Natural killer cell (primary cell): ENCODE data around the gene MBD5. TPM values are rescaled to one million over a fixed set of nuclear protein-coding genes. Genes with fewer than 3 reads are reported as not detected.

ENCODE experiments used
- ATAC-seq, 3 donors: fragments of 150-1000 bp in 2 of 3; fragments of 200-7000 bp in 1 of 3; cut with Tn5 transposase; 1 replicate in 1 of 3; 2 replicates in 2 of 3; pipeline ENCODE4 v1.10.0; 2021; ENCODE audit warnings: mild to moderate bottlenecking in 2 of 3, moderate library complexity in 2 of 3
- DNase-seq, 2 donors: peaks; one replicate each; pipeline versions ENCODE4 v3.0.0 to v3.0.0-alpha.2; 2013 to 2021; ENCODE audit warnings: mixed read lengths in 1 of 2
- H3K27ac ChIP-seq: one replicate; pipeline ENCODE4 v1.5.1; 2013; ENCODE audit warnings: mild to moderate bottlenecking, low read length
- H3K27me3 ChIP-seq: one replicate; pipeline ENCODE4 v1.6.1; 2013; ENCODE audit warnings: low read length; ENCODE audit not compliant: control insufficient read depth, insufficient read depth
- H3K36me3 ChIP-seq: one replicate; pipeline ENCODE4 v1.6.1; 2013; ENCODE audit warnings: low read length; ENCODE audit not compliant: control insufficient read depth, insufficient read depth
- H3K4me1 ChIP-seq: one replicate; pipeline ENCODE4 v1.6.1; 2013; ENCODE audit warnings: low read length; ENCODE audit not compliant: control insufficient read depth, insufficient read depth
- H3K4me3 ChIP-seq: one replicate; pipeline ENCODE4 v1.5.1; 2013; ENCODE audit warnings: low read length
- H3K9me3 ChIP-seq: one replicate; pipeline ENCODE4 v1.6.1; 2013; ENCODE audit warnings: low read length; ENCODE audit not compliant: control insufficient read depth, insufficient read depth
- H3K27ac Mint-ChIP-seq, 2 donors: one replicate each; pipeline ENCODE4 v1.8.0; 2022; ENCODE audit warnings: mild to moderate bottlenecking in 2 of 2, mixed read lengths in 2 of 2, moderate library complexity in 1 of 2
- H3K27me3 Mint-ChIP-seq, 2 donors: one replicate each; pipeline ENCODE4 v1.8.0; 2022; ENCODE audit warnings: low read depth in 2 of 2, mixed read lengths in 2 of 2
- H3K36me3 Mint-ChIP-seq: one replicate; pipeline ENCODE4 v1.8.0; 2022; ENCODE audit warnings: mixed read lengths
- H3K4me1 Mint-ChIP-seq, 2 donors: one replicate each; pipeline ENCODE4 v1.8.0; 2022; ENCODE audit warnings: mixed read lengths in 2 of 2
- H3K4me3 Mint-ChIP-seq: one replicate; pipeline ENCODE4 v1.8.0; 2022; ENCODE audit warnings: mild to moderate bottlenecking, moderate library complexity, mixed read lengths
- H3K9me3 Mint-ChIP-seq, 2 donors: one replicate each; pipeline ENCODE4 v1.8.0; 2022; ENCODE audit warnings: mixed read lengths in 2 of 2
- CTCF ChIP-seq: fragments of 200-600 bp; IDR thresholded peaks from one replicate; pipeline ENCODE4 v1.8.0; 2022; ENCODE audit warnings: antibody characterized with exemption
- WGBS: methylation state at CpG from one replicate; pipeline ENCODE4 v1.1.7; 2013; ENCODE audit warnings: missing lambda C conversion rate; ENCODE audit not compliant: insufficient coverage; 5-methylcytosine and 5-hydroxymethylcytosine counted together
- intact Hi-C: fragments of 100-400 bp; cut with micrococcal nuclease; formaldehyde crosslinking; loops from one replicate; pipeline ENCODE4 v1.14.2; 2022
- total RNA-seq, 4 donors: library from RNA; stranded (reverse); fragments of 120-200 nt in 1 of 4; gene quantifications; one replicate each; pipeline versions ENCODE4 v1.2.3 to v1.2.4, GENCODE V29; 2013 to 2022

MBD5 gene
- total RNA-seq, 3 donors from 2014 or later (not counting 1 experiment from before 2014, with no cell fraction given), result 83.8 to 96.3 (median 89.7) TPM

DNA sequence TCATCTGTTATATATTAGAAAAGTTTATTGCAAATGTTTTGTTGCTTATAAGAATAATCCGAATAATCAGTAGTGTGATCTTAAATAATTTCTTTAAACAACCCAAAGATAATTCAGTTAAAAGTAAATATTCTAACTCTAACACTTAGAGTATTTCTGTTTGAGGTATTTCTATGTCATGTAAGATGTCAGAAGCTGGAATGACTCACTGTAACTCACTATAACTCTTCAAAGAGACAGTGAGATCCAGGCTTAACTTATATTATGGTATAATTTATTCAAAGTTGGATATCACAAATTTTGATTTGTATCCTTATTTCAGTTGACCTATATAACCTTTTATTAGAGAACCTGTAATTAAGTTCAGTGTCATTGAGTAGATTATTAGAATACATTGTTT lies 6.9 kb downstream of the MBD5 start:
- Histone ChIP-seq H3K4me1 (peaks cover 3% of the 10 kb centered on the region), H3K36me3 (peaks cover 5% of the 10 kb centered on the region), H3K27me3 (no peaks in the 10 kb centered on the region), H3K9me3 (no peaks in the 10 kb centered on the region), H3K4me3 (no peak overlapping the region), H3K27ac (no peak overlapping the region)
- DNase-seq (no peak), ATAC-seq (no peak)
- peaks cover 23 to 32% of the 10 kb centered on the region in 2 donors for H3K4me1 Mint-ChIP-seq
- no peaks in the 10 kb centered on the region for H3K9me3 Mint-ChIP-seq
- intact Hi-C loops, result no loop called here
- no peak overlapping the region for H3K4me3 Mint-ChIP-seq
- WGBS, result no CpG with 5 or more reads among the region's 1 CpG
- H3K27me3 Mint-ChIP-seq, result no peaks in the 10 kb centered on the region
- no peak for TF ChIP-seq CTCF
- H3K36me3 Mint-ChIP-seq, result no peaks in the 10 kb centered on the region
- no peak overlapping the region for H3K27ac Mint-ChIP-seq

GRCh38 chr2:148028781-148029180 lies 7.9 kb downstream of the MBD5 start:
- Histone ChIP-seq H3K27me3 (no peaks in the 10 kb centered on the region), H3K27ac (no peak overlapping the region), H3K4me3 (no peak overlapping the region), H3K36me3 (peaks cover 5% of the 10 kb centered on the region), H3K4me1 (peaks cover 2% of the 10 kb centered on the region), H3K9me3 (no peaks in the 10 kb centered on the region)
- no peak for TF ChIP-seq CTCF
- WGBS, result no CpG with 5 or more reads among the region's 1 CpG
- intact Hi-C loops, result no loop called here
- ATAC-seq (no peak), DNase-seq (no peak)
- Mint-ChIP-seq H3K36me3 (no peaks in the 10 kb centered on the region), H3K9me3 (no peaks in the 10 kb centered on the region), H3K27ac (no peak overlapping the region), H3K4me1 (peaks cover 14 to 24% of the 10 kb centered on the region in 2 donors), H3K27me3 (no peaks in the 10 kb centered on the region), H3K4me3 (no peak overlapping the region)

GRCh38 chr2:148031152-148031551 lies 10.3 kb downstream of the MBD5 start:
- no peaks in the 10 kb centered on the region for H3K27me3 Mint-ChIP-seq
- no peaks in the 10 kb centered on the region for H3K36me3 Mint-ChIP-seq
- intact Hi-C loops, result no loop called here
- peaks cover 5 to 15% of the 10 kb centered on the region in 2 donors for H3K4me1 Mint-ChIP-seq
- no peak for TF ChIP-seq CTCF
- no peaks in the 10 kb centered on the region for H3K4me1 ChIP-seq
- no peak overlapping the region for H3K27ac ChIP-seq
- no peaks in the 10 kb centered on the region for H3K9me3 Mint-ChIP-seq
- H3K27ac Mint-ChIP-seq, result peak overlapping the region; percentile 16 to 57
- H3K27me3 ChIP-seq, result no peaks in the 10 kb centered on the region
- DNase-seq (no peak), ATAC-seq (no peak)
- no peaks in the 10 kb centered on the region for H3K36me3 ChIP-seq
- H3K4me3 ChIP-seq, result no peak overlapping the region
- H3K9me3 ChIP-seq, result no peaks in the 10 kb centered on the region
- no peak overlapping the region for H3K4me3 Mint-ChIP-seq

- no peaks in the 10 kb centered on the region for H3K27me3 Mint-ChIP-seq
- no peak for ATAC-seq
- intact Hi-C loops, result no loop called here
These were observed 11.3 kb downstream of the MBD5 start for GRCh38 chr2:148032215-148032614.

More at GRCh38 chr2:148032215-148032614, 11.3 kb downstream of the MBD5 start:
- H3K9me3 Mint-ChIP-seq, result no peaks in the 10 kb centered on the region
- H3K27ac Mint-ChIP-seq, result no peak overlapping the region
- Histone ChIP-seq H3K27me3 (no peaks in the 10 kb centered on the region), H3K27ac (no peak overlapping the region), H3K36me3 (no peaks in the 10 kb centered on the region), H3K4me3 (no peak overlapping the region), H3K4me1 (no peaks in the 10 kb centered on the region), H3K9me3 (no peaks in the 10 kb centered on the region)
- TF ChIP-seq CTCF, result no peak
- no peaks in the 10 kb centered on the region for H3K36me3 Mint-ChIP-seq
- peaks cover 5 to 15% of the 10 kb centered on the region in 2 donors for H3K4me1 Mint-ChIP-seq
- no peak overlapping the region for H3K4me3 Mint-ChIP-seq
- no peak for DNase-seq
- 98% methylated on average over 3 of the region's 4 CpGs for WGBS
